Left colon (tissue), 2 donors: ENCODE data around the gene RPL35. TPM values are rescaled to one million over a fixed set of nuclear protein-coding genes. Genes with fewer than 3 reads are reported as not detected.

Source experiments
- ATAC-seq: fragments of 200-7000 bp; cut with Tn5 transposase; one replicate; pipeline ENCODE4 v1.9.1; 2020; ENCODE audit warnings: mild to moderate bottlenecking, moderate library complexity
- DNase-seq, 2 donors: peaks; one replicate each; pipeline ENCODE4 v3.0.0-alpha.2; 2020
- intact Hi-C, 2 donors: fragments of 100-400 bp; cut with DNase I in 1 of 2; cut with micrococcal nuclease in 1 of 2; formaldehyde crosslinking; loops; one replicate each; pipeline versions ENCODE4 v1.11.2 to v1.14.0; 2022; cut with DNase I, micrococcal nuclease
- total RNA-seq, 2 donors: library from RNA; stranded (reverse); fragmentation: NEBNext Ultra II Directional; extraction: Animal tissue kit (Norgen Biotek cat#: 25700); gene quantifications; one replicate each; pipeline ENCODE4 v1.2.1, GENCODE V29; 2021
- donor health status: DM: no; HTN: no; CAD: no.
- donor health status: DM: yes; HTN: yes; CAD: no.

Gene RPL35
- total RNA-seq, 2 donors from 2014 or later, result 771 to 811 TPM

DNA sequence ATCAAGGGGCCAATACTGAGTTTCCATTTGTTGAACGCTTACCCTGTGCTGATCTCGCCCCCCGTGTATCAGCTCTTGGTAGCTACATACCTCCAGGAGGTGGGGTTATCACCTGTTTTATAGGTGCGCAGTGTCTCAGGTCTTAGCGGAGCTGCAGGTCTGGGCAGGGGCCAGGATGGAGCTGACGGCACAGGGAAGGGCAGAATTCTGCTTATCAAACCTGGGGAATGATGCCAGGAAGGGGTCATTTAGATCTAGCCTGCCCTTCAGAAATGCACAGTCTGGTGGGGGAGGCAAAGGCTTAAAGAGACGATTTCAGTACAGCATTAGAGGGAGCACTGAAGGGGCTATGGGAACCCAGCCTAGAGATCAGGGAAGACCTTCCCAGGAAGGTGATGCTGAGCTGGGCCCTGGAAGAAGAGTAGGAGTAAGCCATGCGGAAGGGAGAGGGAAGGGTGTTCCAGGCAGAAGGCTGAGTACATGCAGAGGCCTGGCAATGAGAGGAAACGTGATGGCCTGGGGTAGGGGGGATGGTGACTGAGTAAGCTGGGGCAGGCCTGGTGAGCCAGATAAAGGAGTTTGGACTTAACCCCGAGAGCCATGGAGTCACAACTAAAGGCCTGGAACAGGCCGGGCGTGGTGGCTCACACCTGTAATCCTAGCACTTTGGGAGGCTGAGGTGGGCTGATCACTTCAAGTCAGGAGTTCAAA lies 53.4 kb downstream of the RPL35 start:
- intact Hi-C loops, result no loop called here
- ATAC-seq (no peak), DNase-seq (no peak)

Other genes starting within 250 kb of the RPL35 start
- 1 to 10 TPM; 4.6 to 7.1 TPM for gene NR6A1, start 90.6 kb downstream of the RPL35 start, total RNA-seq
- gene OLFML2A, start 84.8 kb downstream of the RPL35 start, total RNA-seq, result 10 to 100 TPM in 1 of 2 donors, 1 to 10 TPM in 1; 3.3 to 12.7 TPM
- gene WDR38, start 8.5 kb downstream of the RPL35 start, total RNA-seq, result not detected
- gene ARPC5L, start 173 bp upstream of the RPL35 start, total RNA-seq, result 10 to 100 TPM; 43.4 to 51.6 TPM
- 10 to 100 TPM; 26.4 to 30.5 TPM for gene GOLGA1, start 79.1 kb upstream of the RPL35 start, total RNA-seq